Thoracic aorta (tissue), 2 donors: ENCODE results near the gene GDPD4. TPM values are rescaled to one million over a fixed set of nuclear protein-coding genes. Genes with fewer than 3 reads are reported as not detected.

Experiments
- ATAC-seq: fragments of 150-250 bp; one replicate; pipeline ENCODE4 v1.8.0; 2017; ENCODE audit warnings: low read depth; ENCODE audit not compliant: insufficient number of reproducible peaks, low FRiP score
- DNase-seq: peaks from one replicate; pipeline ENCODE4 v3.0.0-alpha.2; 2020; ENCODE audit warnings: low spot score
- H3K27ac ChIP-seq, 2 donors: fragments of 200-600 bp; sonication (generic); 1 replicate in 1 of 2; 2 replicates in 1 of 2; pipeline ENCODE4 v1.5.1; 2016; ENCODE audit warnings: mild to moderate bottlenecking in 2 of 2, moderate library complexity in 2 of 2
- H3K27me3 ChIP-seq: fragments of 200-600 bp; sonication (generic); replicated peaks from 2 replicates; pipeline ENCODE4 v1.6.0; 2016; ENCODE audit warnings: mild to moderate bottlenecking; ENCODE audit not compliant: insufficient read depth
- H3K36me3 ChIP-seq: fragments of 200-600 bp; sonication (generic); one replicate; pipeline ENCODE4 v1.5.1; 2016
- H3K4me1 ChIP-seq, 2 donors: fragments of 200-600 bp; sonication (generic); 1 replicate in 1 of 2; 2 replicates in 1 of 2; pipeline versions ENCODE4 v1.5.1 to v1.6.0; 2016; ENCODE audit warnings: low read depth in 2 of 2, mild to moderate bottlenecking in 1 of 2; ENCODE audit not compliant: control insufficient read depth in 1 of 2
- H3K4me3 ChIP-seq: fragments of 200-600 bp; sonication (generic); 2 replicates; pipeline ENCODE4 v1.5.1; 2016; ENCODE audit warnings: mild to moderate bottlenecking
- H3K9me3 ChIP-seq: fragments of 200-600 bp; sonication (generic); 2 replicates; pipeline ENCODE4 v1.5.1; 2016
- CTCF ChIP-seq: fragments of 200-600 bp; sonication (generic); IDR thresholded peaks from one replicate; pipeline ENCODE4 v1.5.1; 2019; ENCODE audit warnings: antibody characterized with exemption
- total RNA-seq, 2 donors: library from RNA; depleted of rRNA; stranded (reverse); fragments of >200 nt; gene quantifications; one replicate each; pipeline versions ENCODE4 v1.1.0 to v1.2.3, GENCODE V29; 2016

The GDPD4 gene
- total RNA-seq, 2 donors from 2014 or later: not detected

DNA sequence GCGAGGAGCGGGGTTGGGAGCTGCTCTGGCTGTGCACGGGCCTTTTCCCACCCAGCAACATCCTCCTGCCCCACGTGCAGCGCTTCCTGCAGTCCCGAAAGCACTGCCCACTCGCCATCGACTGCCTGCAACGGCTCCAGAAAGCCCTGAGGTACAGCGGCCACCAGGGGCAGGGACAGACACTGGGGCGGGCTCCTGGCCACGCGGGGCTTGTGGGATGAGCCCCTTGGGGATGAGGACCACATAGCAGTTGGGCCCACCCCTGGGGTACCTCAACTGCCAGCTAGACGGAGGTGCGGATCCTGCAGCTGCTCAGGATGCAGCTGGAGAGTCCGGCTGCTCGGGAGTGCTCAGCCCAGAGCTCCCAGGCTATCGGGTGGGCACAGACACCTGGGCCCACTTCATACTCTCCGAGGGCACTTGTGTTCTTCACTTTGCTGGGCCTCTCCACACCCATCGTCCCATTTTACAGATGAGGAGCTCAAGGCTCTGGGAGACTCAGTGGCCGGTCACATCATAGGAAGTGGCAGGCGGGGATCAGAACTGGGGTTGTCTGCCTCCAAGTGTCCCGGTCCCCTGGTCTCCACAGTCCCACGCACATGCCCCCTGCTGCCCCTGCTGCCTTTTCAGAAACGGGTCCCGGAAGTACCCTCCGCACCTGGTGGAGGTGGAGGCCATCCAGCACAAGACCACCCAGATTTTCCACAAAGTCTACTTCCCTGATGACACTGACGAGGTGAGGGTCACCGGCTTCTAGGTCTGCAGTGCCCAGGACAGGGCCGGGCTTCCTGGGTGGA is 95.8 kb downstream of the GDPD4 start:
- H3K4me3 ChIP-seq: no peak overlapping the region
- TF ChIP-seq CTCF: no peak
- no peak overlapping the region for H3K27ac ChIP-seq
- H3K4me1 ChIP-seq: no peaks in the 10 kb centered on the region
- no peak for ATAC-seq
- no peaks in the 10 kb centered on the region for H3K36me3 ChIP-seq
- no peaks in the 10 kb centered on the region for H3K9me3 ChIP-seq
- no peak for DNase-seq
- no peaks in the 10 kb centered on the region for H3K27me3 ChIP-seq

GRCh38 chr11:77204754-77205466 is 96.6 kb downstream of the GDPD4 start:
- Histone ChIP-seq H3K27ac (no peak overlapping the region), H3K36me3 (no peaks in the 10 kb centered on the region), H3K27me3 (no peaks in the 10 kb centered on the region), H3K9me3 (no peaks in the 10 kb centered on the region), H3K4me1 (no peaks in the 10 kb centered on the region), H3K4me3 (no peak overlapping the region)
- ATAC-seq (no peak), DNase-seq (no peak)
- no peak for TF ChIP-seq CTCF

- H3K27ac ChIP-seq: no peak overlapping the region
- no peak for TF ChIP-seq CTCF
- H3K9me3 ChIP-seq: no peaks in the 10 kb centered on the region
- DNase-seq (no peak), ATAC-seq (no peak)
- H3K27me3 ChIP-seq: no peaks in the 10 kb centered on the region
- H3K4me3 ChIP-seq: no peak overlapping the region
- H3K36me3 ChIP-seq: no peaks in the 10 kb centered on the region
- H3K4me1 ChIP-seq: no peaks in the 10 kb centered on the region
Measured at GRCh38 chr11:77203901-77204753, 97.4 kb downstream of the GDPD4 start.

DNA sequence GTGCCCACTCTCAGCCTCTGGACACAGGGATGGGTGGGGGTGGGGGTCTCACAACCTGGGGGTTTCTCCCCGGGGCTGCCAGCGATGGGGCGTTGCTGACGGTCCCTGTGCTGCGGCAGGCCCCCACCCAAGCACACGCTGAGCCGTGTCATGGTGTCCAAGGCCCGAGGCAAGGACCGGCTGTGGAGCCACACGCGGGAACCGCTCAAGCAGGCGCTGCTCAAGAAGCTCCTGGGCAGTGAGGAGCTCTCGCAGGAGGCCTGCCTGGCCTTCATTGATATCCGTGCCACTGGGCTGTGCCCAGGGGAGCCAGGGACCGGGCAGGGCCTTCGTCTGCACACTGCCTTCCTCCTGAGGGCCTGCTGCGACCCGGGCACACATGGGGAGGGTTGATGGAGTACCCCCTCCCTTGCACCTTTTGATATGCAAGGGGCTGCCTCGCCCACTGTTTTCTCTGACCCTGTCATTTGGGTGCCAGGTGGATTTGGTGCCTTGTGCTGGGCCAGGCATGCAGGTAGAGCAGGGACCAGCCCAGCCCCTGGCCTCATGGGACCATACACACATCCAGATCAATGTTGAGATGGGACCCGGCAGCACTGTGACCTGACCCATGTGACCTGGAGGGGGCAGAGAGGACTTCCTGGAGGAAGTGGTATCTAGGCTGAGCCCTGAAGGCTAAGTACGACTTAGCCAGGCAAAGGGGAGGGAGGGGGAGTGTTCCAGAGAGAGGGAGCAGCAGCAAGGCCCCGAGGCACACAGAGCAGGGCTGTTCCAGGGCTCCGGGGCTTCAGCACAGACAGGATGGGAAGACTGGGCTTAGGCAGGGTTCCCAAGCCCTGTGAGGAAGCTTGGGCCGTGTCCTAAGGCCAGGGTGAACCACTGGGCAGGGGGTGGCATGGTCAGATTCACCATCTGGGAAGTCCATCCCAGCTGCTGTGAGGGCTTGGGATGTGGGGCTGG is 98.3 kb downstream of the GDPD4 start:
- TF ChIP-seq CTCF: no peak

More for the DNA sequence above, 98.3 kb downstream of the GDPD4 start:
- no peaks in the 10 kb centered on the region for H3K4me1 ChIP-seq
- DNase-seq (no peak), ATAC-seq (no peak)
- no peaks in the 10 kb centered on the region for H3K27me3 ChIP-seq
- no peaks in the 10 kb centered on the region for H3K36me3 ChIP-seq
- H3K27ac ChIP-seq: no peak overlapping the region
- H3K4me3 ChIP-seq: no peak overlapping the region
- H3K9me3 ChIP-seq: no peaks in the 10 kb centered on the region
